K562 (cell line): ENCODE measurements around the gene HTT-AS. TPM values are rescaled to one million over a fixed set of nuclear protein-coding genes. Genes with fewer than 3 reads are reported as not detected.

Source experiments
- ATAC-seq: fragments of 200-7000 bp; cut with Tn5 transposase; 3 replicates; pipeline ENCODE4 v1.9.1; 2020; ENCODE audit warnings: moderate library complexity
- BruUV-seq: library from RNA; stranded (reverse); fragments of 400-500 nt; replicated peaks from 2 replicates; lab custom pipeline; 2021; lab: Mats Ljungman, UMichigan
- CTCF ChIA-PET: fragments of 300-600 bp; formaldehyde crosslinking; extraction: SDS; loops from one replicate; lab custom pipeline; 2021; ENCODE audit warnings: low intra/inter-chr PET ratio; lab: Yijun Ruan, JAX
- POLR2A ChIA-PET: fragments of 300-600, 350-650 bp; sonication (Branson Sonifier 250); formaldehyde crosslinking; extraction: SDS; loops from one replicate; lab custom pipeline; 2021; ENCODE audit warnings: antibody characterized with exemption, inconsistent platforms; lab: Yijun Ruan, JAX
- DNase-seq, 4 experiments: peaks; one replicate each; pipeline versions ENCODE4 v3.0.0 to v3.0.0-alpha.2; 2011 to 2018; ENCODE audit warnings: low spot score in 3 of 4, mixed read lengths in 3 of 4; ENCODE audit errors: extremely low read depth in 1 of 4
- FAIRE-seq: peaks from 2 replicates; lab custom pipeline; 2011; peaks lifted over from hg19 to GRCh38; lab: Jason Lieb, UNC
- H2AFZ ChIP-seq: 2 replicates; pipeline ENCODE4 v1.6.0; 2011; ENCODE audit warnings: low read depth, low read length, control low read depth, inconsistent platforms
- H3K27ac ChIP-seq: fragments of 200-600 bp; 3 replicates; pipeline ENCODE4 v1.8.0; 2011; ENCODE audit warnings: low read depth, mild to moderate bottlenecking, control low read depth, inconsistent platforms, low read length, moderate library complexity, mixed read lengths; ENCODE audit errors: extremely low read depth
- H3K27me3 ChIP-seq, 2 experiments: fragments of 300-600 bp in 1 of 2; 2 replicates in 1 of 2; 3 replicates in 1 of 2; pipeline versions ENCODE4 v1.6.0 to v1.8.0; 2011; ENCODE audit warnings: inconsistent platforms in 2 of 2, low read length in 2 of 2, mild to moderate bottlenecking in 1 of 2, mixed read lengths in 1 of 2, moderate library complexity in 1 of 2; ENCODE audit not compliant: control insufficient read depth in 2 of 2, insufficient read depth in 2 of 2
- H3K36me3 ChIP-seq: fragments of 300-600 bp; 3 replicates; pipeline ENCODE4 v1.8.0; 2011; ENCODE audit warnings: mild to moderate bottlenecking, low read length, inconsistent platforms; ENCODE audit not compliant: control insufficient read depth, insufficient read depth
- H3K4me1 ChIP-seq, 2 experiments: fragments of 200-600 bp in 1 of 2; replicated peaks in 1 of 2; 2 replicates in 1 of 2; 3 replicates in 1 of 2; pipeline versions ENCODE4 v1.5.1 to v1.8.0; 2011; ENCODE audit warnings: inconsistent platforms in 2 of 2, low read length in 2 of 2, mild to moderate bottlenecking in 1 of 2, mixed read lengths in 1 of 2, moderate library complexity in 1 of 2; ENCODE audit not compliant: control insufficient read depth in 2 of 2, insufficient read depth in 2 of 2
- H3K4me2 ChIP-seq: 2 replicates; pipeline ENCODE4 v1.6.1; 2011; ENCODE audit warnings: low read length, control low read depth, inconsistent platforms, mixed read lengths; ENCODE audit not compliant: insufficient read depth
- H3K4me3 ChIP-seq: fragments of 200-600 bp; sonication (generic), shearing (Covaris generic); 2 replicates; pipeline ENCODE4 v1.5.1; 2016; ENCODE audit warnings: control low read depth, inconsistent platforms
- H3K79me2 ChIP-seq: fragments of 200-600 bp; 3 replicates; pipeline ENCODE4 v1.8.0; 2011; ENCODE audit warnings: low read length, inconsistent platforms; ENCODE audit not compliant: control insufficient read depth, insufficient read depth
- H3K9ac ChIP-seq, 2 experiments: 2 replicates each; pipeline versions ENCODE4 v1.6.0 to v1.6.1; 2011; ENCODE audit warnings: low read depth in 2 of 2, low read length in 2 of 2, control low read depth in 1 of 2, inconsistent platforms in 1 of 2, mild to moderate bottlenecking in 1 of 2, mixed read lengths in 1 of 2; ENCODE audit not compliant: insufficient read depth in 1 of 2
- H3K9me1 ChIP-seq: one replicate; pipeline ENCODE4 v1.6.0; 2011; ENCODE audit warnings: inconsistent platforms, mild to moderate bottlenecking, low read length, moderate library complexity; ENCODE audit not compliant: control insufficient read depth, insufficient read depth
- H3K9me3 ChIP-seq: replicated peaks from 2 replicates; pipeline ENCODE4 v1.5.1; 2011; ENCODE audit warnings: low read depth, low read length, inconsistent platforms; ENCODE audit not compliant: control insufficient read depth, insufficient read depth
- H4K20me1 ChIP-seq: replicated peaks from 2 replicates; pipeline ENCODE4 v1.6.1; 2011; ENCODE audit warnings: low read length, inconsistent platforms, mixed read lengths; ENCODE audit not compliant: control insufficient read depth, insufficient read depth
- KLF16 ChIP-seq: IDR thresholded peaks from 2 replicates; pipeline ENCODE4 v1.6.1; 2016; ENCODE audit warnings: antibody characterized with exemption
- ZFP36 ChIP-seq: fragments of 150-350 bp; IDR thresholded peaks from 2 replicates; pipeline ENCODE4 v1.6.1; 2018; ENCODE audit warnings: low read length, low read depth; ENCODE audit not compliant: partially characterized antibody
- ZNF75A ChIP-seq: fragments of 450-650 bp; formaldehyde crosslinking; IDR thresholded peaks from 2 replicates; pipeline ENCODE4 v1.4.0; 2020; ENCODE audit warnings: mild to moderate bottlenecking
- WGBS: fragments of 100-300 bp; shearing (Covaris generic); methylation state at CpG from one replicate; pipeline ENCODE4 v1.1.6; 2016; ENCODE audit warnings: low coverage, mixed read lengths; ENCODE audit not compliant: insufficient coverage; ENCODE audit errors: missing lambda C conversion rate; 5-methylcytosine and 5-hydroxymethylcytosine counted together
- in situ Hi-C: fragments of 300-500 bp; cut with MboI; formaldehyde crosslinking; loops from 4 replicates; pipeline ENCODE4 v1.15.0; 2018; ENCODE audit warnings: inconsistent platforms, mixed read lengths
- intact Hi-C: fragments of 100-400 bp; cut with micrococcal nuclease; formaldehyde crosslinking; loops from 2 replicates; pipeline ENCODE4 v1.14.2; 2022
- polyA plus RNA-seq, 8 experiments: library from polyadenylated mRNA; depleted of rRNA in 4 of 8; stranded (reverse) in 5 of 8; unstranded in 3 of 8; fragments of >200 nt; fragmentation: Nextera tagmentation in 2 of 8; fragmentation: Illumina TruSeq in 1 of 8; extraction: Ambion mirVana in 2 of 8; extraction: Trizol in 1 of 8; gene quantifications; 2 replicates each; pipeline versions ENCODE4 v1.2.1 to v1.2.3, GENCODE V29; 2011 to 2014; ENCODE audit warnings: inconsistent platforms in 1 of 8, missing spikeins in 1 of 8
- total RNA-seq, 7 experiments: library from RNA; depleted of rRNA in 6 of 7; stranded (reverse); fragments of >200 nt in 6 of 7; fragmentation: Illumina TruSeq in 2 of 7; extraction: Trizol in 2 of 7; gene quantifications; 2 replicates each; pipeline versions ENCODE4 v1.2.1 to v1.2.3, GENCODE V29; 2011 to 2021; ENCODE audit warnings: low replicate concordance in 1 of 7
- TF ChIP-seq, protein P1 (sequence below): fragments of 250-450 bp; sonication (Bioruptor Pico); IDR thresholded peaks from 2 replicates; pipeline ENCODE4 v1.4.0; 2020; ENCODE audit warnings: mild to moderate bottlenecking, moderate library complexity

Gene HTT-AS
- total and polyA plus RNA-seq, 9 of the 15 experiments (the other 6 are each of a cell fraction or from before 2014, with no cell fraction given), result not detected

DNA sequence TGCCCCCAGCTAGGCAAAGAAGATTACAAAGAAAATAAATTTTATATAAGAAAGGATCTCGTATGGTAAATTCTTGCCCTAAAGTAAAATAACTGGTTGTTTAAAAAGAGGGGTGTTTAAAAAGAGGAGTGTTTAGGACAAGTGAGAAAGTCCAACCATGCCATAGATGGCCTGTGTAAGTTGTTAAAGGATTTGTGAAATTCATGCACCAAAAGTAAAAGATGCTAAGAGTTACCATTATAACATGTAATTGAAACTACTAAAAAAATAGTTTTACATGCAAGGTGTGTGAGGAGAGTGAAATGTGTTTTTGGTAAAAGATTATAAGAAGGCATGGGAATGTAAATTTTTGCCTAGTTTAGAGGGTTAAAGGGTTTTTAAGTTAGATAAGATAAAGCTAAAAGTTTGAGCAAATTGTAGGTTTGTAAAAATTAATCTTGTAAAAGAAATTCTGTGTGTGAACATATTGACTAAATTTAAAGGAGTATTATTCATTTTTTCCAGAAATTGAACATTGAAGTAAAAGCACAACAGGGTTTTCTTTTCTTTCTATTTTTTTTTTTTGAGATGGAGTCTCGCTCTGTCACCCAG, 20.1 kb downstream of the HTT-AS start:
- intact Hi-C loops (no loop called here), in situ Hi-C loops (no loop called here)
- Histone ChIP-seq H3K27ac (no peak overlapping the region), H3K79me2 (no peaks in the 10 kb centered on the region), H3K9ac (no peak overlapping the region), H2AFZ (no peak overlapping the region), H3K4me1 (no peaks in the 10 kb centered on the region), H4K20me1 (no peaks in the 10 kb centered on the region), H3K9me3 (peaks cover 7% of the 10 kb centered on the region; the same call in 1 of the 2 replicates), H3K4me2 (no peak overlapping the region), H3K4me3 (no peak overlapping the region), H3K27me3 (peaks cover 11 to 15% of the 10 kb centered on the region in 2 experiments; a peak in 4 of 5 replicates), H3K9me1 (no peaks in the 10 kb centered on the region), H3K36me3 (no peaks in the 10 kb centered on the region)
- ChIA-PET POLR2A (no interaction called here), CTCF (no interaction called here)
- ATAC-seq, result no peak
- DNase-seq, result no peak
- no peak for TF ChIP-seq ZNF75A (CRISPR knock-in tag)
- TF ChIP-seq KLF16, result no peak
- peak; percentile 61 for TF ChIP-seq ZFP36
- TF ChIP-seq, protein P1, sequence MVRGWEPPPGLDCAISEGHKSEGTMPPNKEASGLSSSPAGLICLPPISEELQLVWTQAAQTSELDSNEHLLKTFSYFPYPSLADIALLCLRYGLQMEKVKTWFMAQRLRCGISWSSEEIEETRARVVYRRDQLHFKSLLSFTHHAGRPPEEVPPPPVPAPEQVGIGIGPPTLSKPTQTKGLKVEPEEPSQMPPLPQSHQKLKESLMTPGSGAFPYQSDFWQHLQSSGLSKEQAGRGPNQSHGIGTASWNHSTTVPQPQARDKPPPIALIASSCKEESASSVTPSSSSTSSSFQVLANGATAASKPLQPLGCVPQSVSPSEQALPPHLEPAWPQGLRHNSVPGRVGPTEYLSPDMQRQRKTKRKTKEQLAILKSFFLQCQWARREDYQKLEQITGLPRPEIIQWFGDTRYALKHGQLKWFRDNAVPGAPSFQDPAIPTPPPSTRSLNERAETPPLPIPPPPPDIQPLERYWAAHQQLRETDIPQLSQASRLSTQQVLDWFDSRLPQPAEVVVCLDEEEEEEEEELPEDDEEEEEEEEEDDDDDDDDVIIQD (CRISPR knock-in tag), result no peak
- no TSS peak for BruUV-seq
- WGBS, result 0% methylated on average over 2 of the region's 2 CpGs
- FAIRE-seq, result no peak
